Measurements from ENCODE around the gene NFKB1. TPM values are rescaled to one million over a fixed set of nuclear protein-coding genes. Genes with fewer than 3 reads are reported as not detected.

NFKB1 gene
- total and polyA plus RNA-seq, 9 of the 15 experiments (the other 6 are each of a cell fraction or from before 2014, with no cell fraction given), result 2.4 to 14.5 (median 10.3) TPM

DNA sequence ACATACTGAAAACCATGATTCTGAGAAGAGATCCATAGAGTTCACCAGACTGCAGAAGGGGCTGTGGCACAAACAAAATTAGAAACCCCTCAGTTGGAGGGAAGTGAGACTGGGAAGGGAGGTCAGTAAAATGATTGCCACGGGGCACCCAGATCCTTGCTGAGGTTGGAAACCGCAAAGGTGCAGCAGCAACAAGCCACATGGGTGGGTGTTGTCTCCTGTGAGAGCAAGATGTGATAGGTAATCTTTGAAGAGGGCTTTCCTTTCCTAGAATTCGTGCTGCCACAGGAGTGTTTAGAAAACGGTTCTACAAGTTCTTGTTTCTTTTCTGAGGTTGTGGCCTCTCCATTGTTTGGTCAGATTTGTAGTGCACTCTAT lies 85.5 kb downstream of the NFKB1 start:
- in situ Hi-C loops (cut with MboI), result no loop called here
- no TSS peak for BruUV-seq (replicated peaks)
- 8% methylated on average over 4 of the region's 4 CpGs for WGBS (ENCODE audit: insufficient coverage, low coverage, missing lambda C conversion rate)
- Histone ChIP-seq H3K27ac (ENCODE audit: extremely low read depth, low read depth, low read length) (no peak overlapping the region), H3K9me3 (replicated peaks; ENCODE audit: control insufficient read depth, insufficient read depth, low read depth, low read length) (no peaks in the 10 kb centered on the region), H3K9me1 (ENCODE audit: control insufficient read depth, insufficient read depth, low read length) (no peaks in the 10 kb centered on the region), H3K9ac (ENCODE audit: insufficient read depth in 1 of 2, low read depth in 2 of 2, low read length in 2 of 2) (no peak overlapping the region), H3K79me2 (ENCODE audit: control insufficient read depth, insufficient read depth, low read length) (no peaks in the 10 kb centered on the region), H3K27me3 (ENCODE audit: control insufficient read depth in 2 of 2, insufficient read depth in 2 of 2, low read length in 2 of 2) (no peaks in the 10 kb centered on the region), H3K4me2 (ENCODE audit: insufficient read depth, low read length) (no peak overlapping the region), H3K36me3 (ENCODE audit: control insufficient read depth, insufficient read depth, low read length) (peaks cover 7% of the 10 kb centered on the region; the same call in 1 of the 3 replicates), H3K4me1 (replicated peaks in 1 of 2; ENCODE audit: control insufficient read depth in 2 of 2, insufficient read depth in 2 of 2, low read length in 2 of 2) (no peaks in the 10 kb centered on the region), H4K20me1 (replicated peaks; ENCODE audit: control insufficient read depth, insufficient read depth, low read length) (no peaks in the 10 kb centered on the region), H2AFZ (ENCODE audit: low read depth, low read length) (no peak overlapping the region), H3K4me3 (no peak overlapping the region)
- FAIRE-seq, result no peak
- no peak for DNase-seq (ENCODE audit: extremely low read depth in 1 of 4, low spot score in 3 of 4)
- ChIA-PET CTCF (ENCODE audit: low intra/inter-chr PET ratio) (no interaction called here), POLR2A (no interaction called here)
- intact Hi-C loops (cut with micrococcal nuclease), result no loop called here
- no peak for ATAC-seq
- TF ChIP-seq NCOA1 (IDR thresholded peaks at IDR 0.05; ENCODE audit: low read depth), result no peak
- TF ChIP-seq KLF6 (CRISPR knock-in tag; IDR thresholded peaks at IDR 0.05; ENCODE audit: borderline replicate concordance), result no peak
- no peak for TF ChIP-seq DACH1 (IDR thresholded peaks at IDR 0.05; ENCODE audit: partially characterized antibody)
- TF ChIP-seq, protein P1, sequence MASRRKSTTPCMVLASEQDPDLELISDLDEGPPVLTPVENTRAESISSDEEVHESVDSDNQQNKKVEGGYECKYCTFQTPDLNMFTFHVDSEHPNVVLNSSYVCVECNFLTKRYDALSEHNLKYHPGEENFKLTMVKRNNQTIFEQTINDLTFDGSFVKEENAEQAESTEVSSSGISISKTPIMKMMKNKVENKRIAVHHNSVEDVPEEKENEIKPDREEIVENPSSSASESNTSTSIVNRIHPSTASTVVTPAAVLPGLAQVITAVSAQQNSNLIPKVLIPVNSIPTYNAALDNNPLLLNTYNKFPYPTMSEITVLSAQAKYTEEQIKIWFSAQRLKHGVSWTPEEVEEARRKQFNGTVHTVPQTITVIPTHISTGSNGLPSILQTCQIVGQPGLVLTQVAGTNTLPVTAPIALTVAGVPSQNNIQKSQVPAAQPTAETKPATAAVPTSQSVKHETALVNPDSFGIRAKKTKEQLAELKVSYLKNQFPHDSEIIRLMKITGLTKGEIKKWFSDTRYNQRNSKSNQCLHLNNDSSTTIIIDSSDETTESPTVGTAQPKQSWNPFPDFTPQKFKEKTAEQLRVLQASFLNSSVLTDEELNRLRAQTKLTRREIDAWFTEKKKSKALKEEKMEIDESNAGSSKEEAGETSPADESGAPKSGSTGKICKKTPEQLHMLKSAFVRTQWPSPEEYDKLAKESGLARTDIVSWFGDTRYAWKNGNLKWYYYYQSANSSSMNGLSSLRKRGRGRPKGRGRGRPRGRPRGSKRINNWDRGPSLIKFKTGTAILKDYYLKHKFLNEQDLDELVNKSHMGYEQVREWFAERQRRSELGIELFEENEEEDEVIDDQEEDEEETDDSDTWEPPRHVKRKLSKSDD (conservative IDR thresholded peaks at IDR 0.05; ENCODE audit: low read length), result no peak
- no peak for TF ChIP-seq ETV6 (IDR thresholded peaks at IDR 0.05; ENCODE audit: borderline replicate concordance in 1 of 2, low read depth in 2 of 2, low read length in 1 of 2)
- no peak for TF ChIP-seq ETV6 (CRISPR knock-in tag; IDR thresholded peaks at IDR 0.05; ENCODE audit: borderline replicate concordance)
- no peak for TF ChIP-seq ZEB2 (IDR thresholded peaks at IDR 0.05)
- no peak for TF ChIP-seq POLR3G (IDR thresholded peaks at IDR 0.05; ENCODE audit: extremely low read depth, insufficient read length, insufficient replicate concordance)
- no peak for TF ChIP-seq JUN (IDR thresholded peaks at IDR 0.05; ENCODE audit: borderline replicate concordance, low read depth, low read length)
- no peak for TF ChIP-seq JUN (CRISPR knock-in tag; IDR thresholded peaks at IDR 0.05; ENCODE audit: borderline replicate concordance)
- TF ChIP-seq, protein P2, sequence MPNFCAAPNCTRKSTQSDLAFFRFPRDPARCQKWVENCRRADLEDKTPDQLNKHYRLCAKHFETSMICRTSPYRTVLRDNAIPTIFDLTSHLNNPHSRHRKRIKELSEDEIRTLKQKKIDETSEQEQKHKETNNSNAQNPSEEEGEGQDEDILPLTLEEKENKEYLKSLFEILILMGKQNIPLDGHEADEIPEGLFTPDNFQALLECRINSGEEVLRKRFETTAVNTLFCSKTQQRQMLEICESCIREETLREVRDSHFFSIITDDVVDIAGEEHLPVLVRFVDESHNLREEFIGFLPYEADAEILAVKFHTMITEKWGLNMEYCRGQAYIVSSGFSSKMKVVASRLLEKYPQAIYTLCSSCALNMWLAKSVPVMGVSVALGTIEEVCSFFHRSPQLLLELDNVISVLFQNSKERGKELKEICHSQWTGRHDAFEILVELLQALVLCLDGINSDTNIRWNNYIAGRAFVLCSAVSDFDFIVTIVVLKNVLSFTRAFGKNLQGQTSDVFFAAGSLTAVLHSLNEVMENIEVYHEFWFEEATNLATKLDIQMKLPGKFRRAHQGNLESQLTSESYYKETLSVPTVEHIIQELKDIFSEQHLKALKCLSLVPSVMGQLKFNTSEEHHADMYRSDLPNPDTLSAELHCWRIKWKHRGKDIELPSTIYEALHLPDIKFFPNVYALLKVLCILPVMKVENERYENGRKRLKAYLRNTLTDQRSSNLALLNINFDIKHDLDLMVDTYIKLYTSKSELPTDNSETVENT (CRISPR knock-in tag; IDR thresholded peaks at IDR 0.05), result no peak
- no peak for TF ChIP-seq PHB (CRISPR knock-in tag; IDR thresholded peaks at IDR 0.05)
- no peak for TF ChIP-seq LCOR (CRISPR knock-in tag; IDR thresholded peaks at IDR 0.05)
- TF ChIP-seq MTA1 (IDR thresholded peaks at IDR 0.05; ENCODE audit: borderline replicate concordance), result no peak
- no peak for TF ChIP-seq MEF2D (tag; conservative IDR thresholded peaks at IDR 0.05; ENCODE audit: low read depth)
- TF ChIP-seq, protein P3, sequence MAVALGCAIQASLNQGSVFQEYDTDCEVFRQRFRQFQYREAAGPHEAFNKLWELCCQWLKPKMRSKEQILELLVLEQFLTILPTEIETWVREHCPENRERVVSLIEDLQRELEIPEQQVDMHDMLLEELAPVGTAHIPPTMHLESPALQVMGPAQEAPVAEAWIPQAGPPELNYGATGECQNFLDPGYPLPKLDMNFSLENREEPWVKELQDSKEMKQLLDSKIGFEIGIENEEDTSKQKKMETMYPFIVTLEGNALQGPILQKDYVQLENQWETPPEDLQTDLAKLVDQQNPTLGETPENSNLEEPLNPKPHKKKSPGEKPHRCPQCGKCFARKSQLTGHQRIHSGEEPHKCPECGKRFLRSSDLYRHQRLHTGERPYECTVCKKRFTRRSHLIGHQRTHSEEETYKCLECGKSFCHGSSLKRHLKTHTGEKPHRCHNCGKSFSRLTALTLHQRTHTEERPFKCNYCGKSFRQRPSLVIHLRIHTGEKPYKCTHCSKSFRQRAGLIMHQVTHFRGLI (CRISPR knock-in tag; IDR thresholded peaks at IDR 0.05), result no peak

Data from K562 (cell line).